ENCODE data around the gene TNNI3K.

GRCh38 chr1:74570797-74571492 is 335.8 kb downstream of the TNNI3K start:
- TF ChIP-seq ZNF274 (IDR thresholded peaks at IDR 0.05; ENCODE audit: low read depth, low read length): no peak
- TF ChIP-seq YY1 (IDR thresholded peaks at IDR 0.05; ENCODE audit: insufficient read depth, insufficient read length): no peak
- TF ChIP-seq SUZ12 (IDR thresholded peaks at IDR 0.05; ENCODE audit: extremely low read depth, insufficient read depth, insufficient read length): no peak
